Myocyte (in vitro differentiated cells): ENCODE data around the gene FAM53A. TPM values are rescaled to one million over a fixed set of nuclear protein-coding genes. Genes with fewer than 3 reads are reported as not detected.
A peak's percentile ranks its signal among the peaks of the same experiment; 100 is the strongest.

Experiments used
- DNase-seq: peaks from one replicate; pipeline ENCODE4 v3.0.0-alpha.2; 2012; ENCODE audit warnings: low read depth
- polyA plus RNA-seq: library from polyadenylated mRNA; unstranded; fragments of >200 nt; gene quantifications from one replicate; pipeline ENCODE4 v1.2.1, GENCODE V29; 2012; ENCODE audit warnings: missing spikeins
- total RNA-seq: library from RNA; depleted of rRNA; stranded (reverse); fragments of >200 nt; gene quantifications from 2 replicates; pipeline ENCODE4 v1.2.3, GENCODE V29; 2014

FAM53A gene, protein sequence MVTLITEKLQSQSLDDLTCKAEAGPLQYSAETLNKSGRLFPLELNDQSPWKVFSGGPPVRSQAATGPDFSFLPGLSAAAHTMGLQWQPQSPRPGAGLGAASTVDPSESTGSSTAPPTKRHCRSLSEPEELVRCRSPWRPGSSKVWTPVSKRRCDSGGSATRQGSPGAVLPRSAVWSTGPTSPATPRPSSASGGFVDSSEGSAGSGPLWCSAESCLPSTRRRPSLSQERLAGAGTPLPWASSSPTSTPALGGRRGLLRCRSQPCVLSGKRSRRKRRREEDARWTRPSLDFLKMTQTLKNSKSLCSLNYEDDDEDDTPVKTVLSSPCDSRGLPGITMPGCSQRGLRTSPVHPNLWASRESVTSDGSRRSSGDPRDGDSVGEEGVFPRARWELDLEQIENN
- total RNA-seq: 10.9 and 26.7 TPM in 2 replicates
- polyA plus RNA-seq: 3.8 TPM

DNA sequence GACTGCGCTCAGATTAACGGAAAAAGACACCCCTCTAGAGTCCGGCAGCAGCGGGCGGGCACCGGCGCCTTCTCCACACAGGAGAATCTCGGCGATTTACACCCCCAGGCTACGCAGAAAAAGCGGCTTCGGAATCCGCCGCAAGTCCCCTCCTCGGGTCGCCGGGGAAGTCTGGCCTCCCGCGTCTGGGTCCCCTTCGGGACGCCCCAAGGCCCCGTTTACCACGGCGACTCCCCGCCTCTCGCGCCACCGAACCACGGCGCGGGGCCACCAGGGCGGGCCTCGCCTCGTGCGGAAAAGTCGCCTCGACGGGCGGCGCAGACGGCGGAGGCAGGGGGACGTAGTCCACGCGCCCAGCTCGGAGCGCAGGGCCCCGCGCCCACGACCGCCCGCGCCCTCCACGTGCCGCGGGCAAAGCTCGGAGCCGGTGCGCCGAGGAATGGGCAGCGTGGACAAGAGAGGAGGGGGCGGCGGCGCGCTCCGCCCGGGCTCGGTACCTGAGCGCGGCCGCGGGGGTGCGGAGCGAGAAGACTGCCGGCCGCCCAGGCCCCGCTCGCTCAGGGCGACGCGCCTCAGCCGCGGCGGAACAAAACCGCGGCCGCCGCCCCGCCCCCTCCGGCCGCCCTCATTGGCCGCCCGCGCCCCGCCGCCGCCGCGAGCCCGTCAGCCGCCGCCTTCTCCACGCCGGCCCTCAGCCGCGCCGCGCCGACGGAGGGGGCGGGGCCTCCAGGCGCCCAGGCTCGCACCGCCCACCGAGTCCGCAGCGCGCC lies at the start of gene FAM53A:
FAM53A (minus strand) TSS at position 578 of the 770 bp plus-strand sequence. CDS start 15,572 bp downstream, outside the sequence.
- peak; percentile 84 for DNase-seq

DNA sequence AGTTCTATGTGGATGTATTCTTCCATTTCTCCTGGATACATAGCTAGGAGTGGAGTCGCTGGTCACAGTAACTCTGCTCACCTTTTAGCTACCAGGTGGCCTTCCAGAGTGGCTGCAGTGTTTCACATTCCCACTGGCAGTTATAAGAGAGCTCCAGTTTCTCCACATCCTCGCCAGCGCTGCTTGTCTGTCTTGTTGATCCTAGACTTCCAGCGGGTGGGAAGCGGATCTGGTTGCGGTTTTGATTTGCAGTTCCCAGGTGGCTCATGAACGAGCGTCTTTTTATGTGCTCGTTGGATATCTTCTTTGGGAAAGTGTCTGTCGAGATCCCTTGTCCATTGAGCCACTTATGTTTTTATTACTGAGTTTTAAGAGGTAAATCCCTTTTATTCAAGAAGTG lies 48.8 kb upstream of the FAM53A start:
- no peak for DNase-seq

DNA sequence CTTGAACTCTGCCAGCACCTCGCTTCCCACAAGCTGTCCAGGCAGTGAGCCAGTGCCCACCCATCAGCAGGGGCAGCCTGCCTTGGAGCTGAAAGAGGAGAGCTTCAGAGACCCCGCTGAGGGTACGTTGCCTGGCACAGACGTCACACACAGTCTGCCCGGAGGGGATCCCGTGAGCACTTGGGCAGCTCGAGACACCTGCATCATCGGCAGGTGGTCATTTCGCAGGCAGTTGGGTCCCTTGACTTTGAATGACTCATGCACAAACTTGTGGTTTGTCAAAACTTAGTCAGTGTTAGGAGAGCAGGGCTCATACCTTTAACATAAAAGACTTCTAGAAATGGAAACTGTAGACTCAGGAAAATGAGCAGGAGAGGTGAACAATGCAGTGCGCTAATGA lies 47.1 kb upstream of the FAM53A start:
- DNase-seq: no peak

DNA sequence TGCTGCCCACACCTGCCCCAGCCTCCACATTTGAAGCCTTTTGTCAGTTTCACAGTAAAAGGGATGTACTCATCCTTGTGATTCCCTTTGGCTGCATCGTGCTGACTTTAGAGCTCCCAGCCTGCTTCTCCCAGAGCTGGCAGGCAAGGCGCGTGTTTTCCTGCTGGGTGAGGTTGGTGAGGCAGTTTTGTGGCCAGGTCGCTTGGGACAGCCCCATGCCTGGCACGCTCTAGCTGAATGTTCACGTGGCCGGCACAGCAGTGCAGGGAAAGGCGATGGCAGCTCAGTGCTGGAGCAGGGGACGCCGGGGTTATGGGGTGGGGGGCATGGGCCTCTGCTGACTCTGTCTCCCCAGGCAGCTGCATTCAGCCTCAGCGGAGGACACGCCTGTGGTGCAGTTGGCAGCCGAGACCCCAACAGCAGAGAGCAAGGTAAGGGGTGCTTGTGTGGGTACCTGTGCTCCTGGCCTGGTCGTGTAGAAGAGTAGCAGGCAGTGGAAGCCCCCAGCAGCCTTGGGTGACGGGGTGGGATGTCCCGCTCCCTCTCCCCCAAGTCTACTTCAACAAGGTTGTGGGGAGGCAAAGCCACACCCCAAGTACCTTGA lies 46.5 kb upstream of the FAM53A start:
- DNase-seq: no peak

GRCh38 chr4:1728061-1728980 lies 44.2 kb upstream of the FAM53A start:
- no peak for DNase-seq

GRCh38 chr4:1727117-1728031 lies 43.3 kb upstream of the FAM53A start:
- DNase-seq: peak; percentile 32

DNA sequence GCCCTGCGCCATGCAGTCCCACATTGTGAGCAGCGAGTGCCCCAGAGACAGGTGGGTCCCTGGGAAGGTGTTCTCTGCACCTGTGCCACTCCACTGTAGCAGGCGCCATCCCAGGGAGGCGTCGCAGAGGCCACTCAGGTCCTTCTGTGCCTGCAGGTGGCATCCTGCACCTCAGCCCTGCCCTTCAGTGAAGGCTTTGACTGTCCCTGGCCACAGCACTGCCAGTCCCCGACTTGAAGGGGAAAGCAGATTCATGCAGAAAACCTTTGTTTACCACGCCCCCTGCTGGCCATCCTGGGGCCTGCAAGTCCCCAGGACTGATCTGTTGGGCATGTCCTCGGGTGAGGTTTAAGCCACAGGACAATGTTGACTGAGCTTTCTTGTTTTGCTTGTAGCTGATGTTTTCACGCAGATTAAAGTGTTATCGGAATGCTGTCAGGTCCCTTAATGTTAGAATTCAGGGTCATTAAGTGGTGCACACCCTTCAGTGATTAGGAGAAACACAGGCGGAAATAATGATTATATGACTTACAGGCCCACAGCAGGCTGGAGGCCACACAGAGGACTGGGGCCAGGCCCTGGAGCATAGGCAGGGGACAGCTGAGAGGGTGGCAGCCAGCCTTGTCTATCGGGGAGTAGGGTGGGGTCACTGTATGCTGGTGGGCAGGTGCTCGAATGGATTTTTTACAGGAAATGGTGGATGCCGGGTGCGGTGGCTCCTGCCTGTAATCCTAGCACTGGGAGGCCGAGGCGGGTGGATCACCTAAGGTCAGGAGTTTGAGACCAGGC lies 42.2 kb upstream of the FAM53A start:
- DNase-seq: peak; percentile 91

GRCh38 chr4:1725521-1725920 lies 41.4 kb upstream of the FAM53A start:
- DNase-seq: peak; percentile 65

GRCh38 chr4:1723131-1723801 lies 39.2 kb upstream of the FAM53A start:
- no peak for DNase-seq

GRCh38 chr4:1722551-1723118 lies 38.5 kb upstream of the FAM53A start:
- peak; percentile 12 for DNase-seq

- DNase-seq: no peak
These were observed 37.8 kb upstream of the FAM53A start for GRCh38 chr4:1721666-1722550.

GRCh38 chr4:1721003-1721665 lies 37.0 kb upstream of the FAM53A start, which contains the start of the genes TACC3 and TMEM129:
Gene TACC3 (plus strand): TSS chr4:1721521. CDS start chr4:1723422, 1,901 bp downstream.
Gene TMEM129 (minus strand): TSS chr4:1721323. CDS start chr4:1720837, 486 bp downstream.
- DNase-seq: peak; percentile 97

DNA sequence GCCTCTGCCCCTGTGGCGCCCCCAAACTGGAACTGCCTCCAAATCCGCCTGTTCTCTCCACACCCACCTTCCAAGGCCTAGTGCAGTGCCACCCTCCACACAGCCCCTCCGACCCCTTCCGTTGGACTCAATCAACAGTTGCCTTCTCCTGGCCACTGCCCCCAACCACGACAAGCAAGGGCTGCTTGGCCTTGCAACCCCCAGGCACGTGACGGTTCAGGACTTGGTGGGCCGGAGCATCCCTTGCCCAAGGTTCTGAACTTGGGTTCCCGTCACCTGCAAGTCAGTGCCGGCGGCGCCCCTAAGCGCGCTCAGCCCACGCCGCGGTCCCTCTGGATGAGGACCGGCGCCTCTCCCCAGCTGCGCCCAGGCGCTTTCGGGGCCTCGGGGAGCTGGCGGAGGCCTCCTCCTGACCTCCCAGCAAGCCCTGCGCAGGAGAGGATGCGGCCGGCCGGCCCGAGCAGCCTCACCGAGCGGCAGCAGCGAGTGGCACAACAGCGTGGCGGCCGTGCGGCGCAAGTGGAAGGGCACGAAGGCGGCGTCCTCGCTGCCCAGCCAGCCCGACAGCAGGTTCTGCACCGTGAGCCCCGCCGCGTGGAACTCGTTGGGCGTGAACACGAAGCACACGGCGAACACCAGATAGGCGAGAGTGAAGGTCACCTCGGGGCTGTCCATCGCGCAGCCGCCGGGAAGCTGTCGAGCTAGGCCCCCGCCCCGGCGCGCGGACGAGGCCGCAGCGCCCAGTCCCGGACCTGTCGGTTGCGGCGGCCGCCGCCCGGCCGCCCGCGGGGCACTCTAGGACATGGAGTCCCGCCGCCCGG lies 36.3 kb upstream of the FAM53A start:
- DNase-seq: peak; percentile 59

DNA sequence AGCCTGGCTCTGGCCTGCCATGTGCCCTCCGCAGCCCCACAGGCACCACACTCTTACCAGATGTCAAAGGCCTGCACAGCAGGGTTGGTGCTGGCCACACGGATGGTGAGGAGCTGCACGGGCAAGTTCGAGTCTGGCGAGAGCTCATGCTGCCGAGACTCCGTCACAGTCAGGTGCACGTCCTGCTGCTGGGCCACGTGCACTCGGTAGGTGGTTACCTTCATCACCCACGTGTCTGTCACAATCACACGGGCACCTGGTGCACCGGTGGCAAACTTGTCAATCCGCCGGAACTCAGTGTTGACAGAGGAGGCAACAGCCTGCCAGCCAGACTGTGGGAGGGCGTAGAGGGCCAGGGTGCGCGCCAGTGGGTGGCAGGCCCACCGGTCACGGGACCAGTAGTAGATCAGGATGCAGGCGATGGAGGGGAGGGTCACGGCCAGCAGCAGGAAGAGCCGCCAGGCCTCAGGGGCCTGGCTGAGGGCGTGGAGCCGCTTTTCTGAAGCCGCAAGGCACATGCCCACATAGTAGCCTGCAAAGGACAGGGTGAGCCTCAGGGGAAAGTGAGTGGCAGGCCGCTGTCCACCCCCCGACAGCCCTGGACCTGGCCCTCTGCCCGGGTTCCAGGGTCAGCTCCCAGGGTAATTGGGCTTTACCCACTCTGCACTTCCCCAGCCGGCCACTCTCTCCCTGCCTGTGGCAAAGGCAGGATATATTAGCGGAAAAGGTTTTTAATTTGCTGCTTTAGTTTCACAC lies 34.2 kb upstream of the FAM53A start:
- DNase-seq: no peak
